SK-N-DZ (cell line): ENCODE results near the gene PEPD.

ENCODE experiments used
- DNase-seq: peaks from one replicate; pipeline ENCODE4 v3.0.0-alpha.2; 2015; ENCODE audit warnings: low spot score

PEPD gene

DNA sequence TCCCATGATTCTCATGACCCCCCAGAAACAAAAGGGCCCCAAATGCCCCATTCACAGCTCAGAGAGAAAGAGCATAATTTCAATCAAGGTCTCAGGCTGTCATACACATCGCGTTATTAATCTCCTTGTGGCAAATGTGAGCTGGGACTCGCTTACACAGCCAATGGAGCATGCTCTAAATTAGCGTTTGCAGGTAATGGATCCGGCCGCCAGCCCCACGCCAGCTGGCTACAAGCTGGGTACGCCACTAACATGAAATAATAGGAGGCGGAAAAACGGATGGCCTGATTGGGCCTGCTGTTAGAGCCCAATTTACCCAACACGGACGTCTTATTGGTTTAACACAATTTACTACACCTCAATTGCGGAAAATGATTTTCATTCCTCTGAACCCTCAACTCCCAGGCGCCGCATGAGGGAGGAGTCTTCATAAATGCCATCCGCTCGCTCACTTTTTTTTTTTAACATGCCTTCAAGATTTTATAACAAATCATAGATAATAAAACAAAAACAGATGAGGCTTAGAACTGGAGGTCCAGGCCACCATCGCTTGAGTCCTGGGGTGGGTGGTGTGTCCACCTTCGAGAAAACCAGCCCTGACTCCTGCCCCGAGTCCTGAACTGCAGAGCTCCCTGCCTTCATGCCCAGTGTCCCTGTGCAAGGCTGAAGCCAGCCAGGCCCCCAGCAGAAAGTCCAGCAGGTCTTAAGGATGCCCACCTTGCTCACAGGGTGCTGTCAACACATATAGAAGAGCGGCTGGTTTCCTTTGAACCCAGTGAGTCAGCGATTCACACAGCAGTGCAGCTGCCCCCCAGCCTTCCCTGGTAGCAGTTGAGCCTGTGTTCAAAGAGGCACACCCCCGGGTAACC lies 62.1 kb downstream of the PEPD start:
- DNase-seq = no peak

DNA sequence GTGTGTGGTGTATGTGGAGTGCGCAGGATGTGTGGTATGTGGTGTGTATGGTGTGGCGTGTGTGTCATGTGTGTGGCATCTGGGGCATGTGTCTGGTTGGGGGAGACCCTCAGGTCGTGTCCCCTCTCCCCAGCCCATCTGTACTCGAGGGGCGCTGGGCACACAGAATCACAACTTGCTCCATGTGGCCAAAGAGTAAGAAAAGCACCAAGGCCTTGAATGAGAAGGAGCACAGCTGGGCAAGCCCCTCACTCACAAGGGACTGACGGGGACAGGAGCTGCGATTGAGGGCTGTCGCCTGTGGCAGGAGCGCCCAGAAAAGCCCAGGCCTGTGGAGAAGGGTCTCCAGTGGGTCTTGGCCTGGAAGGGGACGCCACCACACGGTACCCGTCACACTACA lies 62.8 kb downstream of the PEPD start:
- no peak for DNase-seq

GRCh38 chr19:33458171-33458633 lies 63.4 kb downstream of the PEPD start:
- no peak for DNase-seq

DNA sequence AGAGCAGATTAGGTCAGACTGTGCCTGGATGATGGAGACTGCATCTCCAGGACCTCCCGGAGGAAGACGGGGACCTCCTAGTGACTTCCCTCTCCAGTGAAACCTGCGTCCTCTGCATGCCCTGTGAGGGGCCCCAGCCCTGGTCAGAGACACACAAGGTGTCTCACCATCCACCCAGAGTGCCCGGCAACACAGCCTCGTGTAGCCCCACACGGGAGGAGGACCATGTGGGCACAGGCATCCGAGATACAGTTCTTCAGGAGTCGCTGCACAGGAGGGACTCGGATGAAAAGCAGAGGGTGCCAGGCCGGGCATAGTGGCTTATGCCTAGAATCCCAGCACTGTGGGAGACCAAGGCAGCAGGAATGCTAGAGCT lies 64.8 kb downstream of the PEPD start:
- DNase-seq = no peak

DNA sequence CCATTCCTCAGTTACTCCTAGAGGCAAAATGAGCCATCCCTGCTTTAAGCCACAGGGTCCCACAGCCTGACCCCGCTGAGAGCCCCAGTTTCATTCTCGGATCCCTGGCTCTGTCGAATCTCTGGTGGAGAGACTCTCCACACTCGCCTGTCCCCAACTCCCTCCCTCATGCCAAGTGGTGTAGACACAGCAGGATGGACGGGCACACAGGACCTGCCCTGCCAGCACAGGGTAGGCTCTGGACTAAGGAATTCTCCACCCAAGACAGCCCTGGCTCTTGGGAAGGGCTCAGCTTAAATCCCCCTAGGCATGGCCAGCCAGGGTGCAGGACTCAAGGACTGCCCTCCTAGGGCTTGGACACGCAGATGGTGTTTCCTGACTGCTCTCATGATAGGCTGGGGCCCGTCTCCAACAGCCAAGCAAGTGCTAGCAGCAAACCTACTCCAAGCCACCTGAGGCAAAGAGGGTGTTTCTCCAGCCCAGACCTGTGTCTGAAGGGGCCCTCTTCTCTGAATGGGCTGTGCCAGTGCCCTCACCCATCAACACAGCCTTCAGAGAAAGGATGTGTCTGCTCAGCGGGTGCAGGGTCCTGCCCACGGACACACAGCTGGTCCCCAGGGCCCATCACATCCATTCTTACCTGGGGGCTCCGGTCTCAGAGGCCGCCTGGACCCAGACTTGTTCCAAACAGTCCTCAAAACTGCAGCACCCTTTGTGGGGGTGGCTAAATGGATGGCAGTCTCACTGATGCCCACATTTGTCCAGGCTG lies 65.3 kb downstream of the PEPD start:
- DNase-seq = no peak

DNA sequence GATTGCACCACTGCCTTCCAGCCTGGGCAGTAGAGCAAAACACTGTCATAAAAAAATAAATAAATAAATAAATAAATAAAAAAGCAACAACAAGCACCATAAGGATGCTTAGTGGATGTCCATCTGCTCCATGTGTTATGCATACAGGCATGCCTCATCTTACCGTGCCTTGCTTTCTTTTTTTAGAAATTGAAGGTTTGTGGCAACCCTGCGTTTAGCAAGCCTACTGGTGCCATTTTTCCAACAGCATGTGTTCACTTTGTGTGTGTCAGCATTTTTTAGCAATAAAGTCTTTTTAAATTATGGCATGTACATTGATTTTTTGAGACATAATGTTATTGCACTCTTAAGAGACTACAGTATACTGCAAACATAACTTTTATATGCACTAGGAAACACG lies 68.3 kb downstream of the PEPD start:
- DNase-seq = no peak

GRCh38 chr19:33450689-33451088 lies 70.9 kb downstream of the PEPD start:
- DNase-seq = no peak

DNA sequence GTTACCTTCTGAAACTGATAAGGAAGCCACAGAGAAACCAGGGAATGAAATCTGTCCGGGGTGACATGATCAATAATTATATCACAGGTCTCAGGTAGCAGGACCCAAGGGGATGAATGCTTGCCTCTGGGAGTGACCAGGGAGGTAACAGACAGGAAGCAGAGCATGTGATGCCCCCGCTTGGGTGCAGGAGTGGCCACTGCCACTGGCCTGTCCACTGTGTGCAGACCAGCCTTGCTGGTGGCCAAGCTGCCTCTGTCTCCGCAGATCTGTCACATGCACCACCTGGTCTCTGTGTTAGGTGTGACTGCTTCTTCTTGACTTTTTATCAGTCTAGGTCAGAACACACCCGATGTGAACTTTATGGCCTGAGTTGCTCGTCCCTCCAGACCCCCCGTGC lies 71.8 kb downstream of the PEPD start:
- DNase-seq = no peak

DNA sequence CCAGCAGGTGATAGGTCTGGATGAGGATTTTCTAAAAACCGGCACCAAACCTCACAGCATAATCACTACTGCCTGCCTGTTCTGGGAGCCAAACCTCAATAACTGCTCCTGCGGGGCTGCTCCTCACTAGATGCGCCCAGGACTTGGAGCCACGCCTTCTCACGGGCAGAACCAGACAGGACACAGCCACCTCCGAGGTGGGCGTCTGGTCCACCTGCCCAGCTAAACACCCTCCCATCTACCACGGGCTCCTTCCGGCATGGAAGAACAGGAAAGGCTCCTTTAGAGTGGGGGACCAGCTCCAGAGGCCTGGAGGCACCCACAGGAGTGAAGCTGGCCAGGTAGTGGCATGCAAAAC lies 73.5 kb downstream of the PEPD start:
- no peak for DNase-seq

DNA sequence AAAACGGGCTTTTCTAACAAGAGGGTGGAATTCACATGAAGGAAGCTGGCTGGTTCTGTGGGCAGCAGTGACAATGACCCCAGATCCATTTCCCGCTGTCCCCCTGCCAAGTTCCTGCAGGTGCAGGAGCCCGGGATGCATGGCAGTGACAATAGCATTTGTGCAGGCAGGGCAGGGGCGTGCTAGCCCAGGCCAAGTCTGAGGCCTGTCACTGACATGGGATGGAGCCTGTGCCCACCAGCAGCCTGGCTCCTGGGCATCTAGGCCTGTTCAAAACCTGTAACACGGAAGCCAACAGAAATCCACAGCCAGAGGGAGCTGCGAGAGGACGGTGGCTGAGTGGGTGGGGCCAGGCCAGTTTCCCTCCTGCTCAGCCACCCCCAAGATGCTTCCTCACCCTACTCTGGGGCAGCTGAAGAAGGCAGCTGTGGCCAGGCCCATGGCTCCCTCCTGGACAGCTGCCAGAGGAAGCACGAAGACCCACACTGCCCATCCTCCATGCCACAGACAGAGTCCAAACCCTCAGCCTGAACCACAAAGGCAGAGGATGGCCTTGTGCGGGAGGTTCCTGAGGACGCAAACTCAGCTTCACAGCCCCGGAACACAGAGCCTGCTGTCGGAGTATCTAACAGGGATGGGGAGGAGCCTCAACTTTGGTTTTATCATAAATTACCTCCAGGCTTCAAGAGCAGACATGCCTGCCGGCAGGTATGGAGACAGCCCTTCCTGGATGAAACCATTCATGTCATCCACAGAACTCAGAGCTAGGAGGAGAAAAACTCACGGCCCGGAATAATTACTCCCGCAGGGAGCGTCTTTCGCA lies 74.0 kb downstream of the PEPD start:
- no peak for DNase-seq

DNA sequence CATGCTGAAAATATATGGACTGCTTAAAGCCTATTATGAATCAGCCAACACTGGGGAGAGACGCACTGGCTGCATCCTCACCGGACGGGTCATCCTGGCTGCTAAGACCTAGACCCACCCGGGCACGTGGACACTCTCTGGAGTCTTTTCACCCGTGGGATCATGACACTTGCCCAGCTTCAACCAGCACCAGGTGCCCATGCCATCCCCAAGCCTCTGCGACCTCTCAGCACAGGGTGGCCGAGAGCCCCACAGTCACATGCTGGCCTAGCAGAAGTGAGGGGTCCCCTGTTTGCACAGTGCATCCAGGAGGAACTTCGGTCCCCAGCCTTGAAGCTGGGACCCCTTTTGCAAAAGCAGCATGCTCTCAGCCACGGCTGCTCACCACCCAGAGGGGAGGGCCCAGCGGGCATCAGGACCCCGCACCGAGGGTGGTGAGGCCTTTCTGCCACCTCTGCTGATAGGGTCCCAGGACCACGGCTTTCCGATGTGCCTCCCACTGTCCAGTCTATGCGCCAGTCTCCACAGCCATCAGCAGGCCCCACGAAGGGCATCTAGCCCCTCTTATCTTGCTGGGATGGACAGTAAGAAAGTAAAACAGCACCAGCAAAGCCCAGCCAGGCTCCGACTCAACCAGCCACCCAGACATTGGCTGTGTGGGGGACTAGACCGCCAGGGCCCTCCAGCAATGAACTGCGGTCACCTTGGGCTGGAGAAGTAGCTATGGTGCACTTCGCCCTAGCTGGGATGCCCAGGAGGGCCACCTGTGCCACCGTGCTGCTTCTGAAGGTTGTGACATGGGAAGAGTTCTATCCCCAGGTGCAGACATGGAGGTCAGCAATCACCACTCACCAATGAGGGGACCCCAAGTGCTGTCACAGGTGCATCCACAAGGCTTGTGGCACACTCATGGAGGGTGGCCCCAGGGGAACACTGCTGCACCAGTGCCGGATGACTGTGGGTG lies 75.0 kb downstream of the PEPD start:
- DNase-seq = no peak

- no peak for DNase-seq
Observed at GRCh38 chr19:33445442-33446329, 75.9 kb downstream of the PEPD start.

DNA sequence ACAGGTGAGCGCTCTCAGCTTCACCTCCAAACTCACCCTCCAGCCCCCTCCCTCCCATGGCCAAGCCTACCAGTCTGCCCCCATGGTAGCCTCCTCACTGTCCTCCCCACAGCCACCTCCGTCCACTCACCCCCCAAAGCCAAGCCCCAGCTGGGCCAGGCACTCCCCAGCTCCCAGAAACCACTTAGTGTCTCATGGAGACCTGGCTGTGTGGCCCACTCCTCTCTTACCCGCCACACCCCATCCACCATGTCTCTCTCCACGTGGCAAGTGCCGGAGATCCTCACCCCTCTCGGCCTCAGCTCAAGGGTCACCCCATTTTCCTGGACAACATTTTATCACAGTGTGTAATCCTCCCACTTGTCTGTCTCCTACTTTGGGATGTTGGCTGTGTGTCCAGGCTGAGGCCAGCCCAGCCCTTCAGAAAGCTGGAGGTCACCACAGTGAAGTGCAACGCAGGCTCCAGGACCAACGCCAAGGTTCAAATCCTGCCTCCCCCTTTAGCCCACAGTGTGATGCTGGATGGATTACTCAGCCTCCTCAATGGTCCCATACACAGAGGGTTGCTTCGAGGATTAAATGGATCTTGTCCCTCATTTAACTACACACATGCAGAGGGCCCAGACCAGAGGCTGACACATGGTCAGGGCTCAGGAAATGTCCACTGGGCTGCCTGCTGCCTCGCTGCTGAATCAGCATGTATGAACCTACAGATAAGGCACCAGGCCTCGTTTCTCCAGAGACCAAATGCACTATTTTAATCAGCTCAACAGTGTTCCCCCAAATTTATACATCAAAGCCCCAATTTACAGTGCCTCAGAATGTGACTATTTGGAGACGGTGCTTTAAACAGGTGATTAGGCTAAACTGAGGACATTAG lies 76.8 kb downstream of the PEPD start:
- no peak for DNase-seq

DNA sequence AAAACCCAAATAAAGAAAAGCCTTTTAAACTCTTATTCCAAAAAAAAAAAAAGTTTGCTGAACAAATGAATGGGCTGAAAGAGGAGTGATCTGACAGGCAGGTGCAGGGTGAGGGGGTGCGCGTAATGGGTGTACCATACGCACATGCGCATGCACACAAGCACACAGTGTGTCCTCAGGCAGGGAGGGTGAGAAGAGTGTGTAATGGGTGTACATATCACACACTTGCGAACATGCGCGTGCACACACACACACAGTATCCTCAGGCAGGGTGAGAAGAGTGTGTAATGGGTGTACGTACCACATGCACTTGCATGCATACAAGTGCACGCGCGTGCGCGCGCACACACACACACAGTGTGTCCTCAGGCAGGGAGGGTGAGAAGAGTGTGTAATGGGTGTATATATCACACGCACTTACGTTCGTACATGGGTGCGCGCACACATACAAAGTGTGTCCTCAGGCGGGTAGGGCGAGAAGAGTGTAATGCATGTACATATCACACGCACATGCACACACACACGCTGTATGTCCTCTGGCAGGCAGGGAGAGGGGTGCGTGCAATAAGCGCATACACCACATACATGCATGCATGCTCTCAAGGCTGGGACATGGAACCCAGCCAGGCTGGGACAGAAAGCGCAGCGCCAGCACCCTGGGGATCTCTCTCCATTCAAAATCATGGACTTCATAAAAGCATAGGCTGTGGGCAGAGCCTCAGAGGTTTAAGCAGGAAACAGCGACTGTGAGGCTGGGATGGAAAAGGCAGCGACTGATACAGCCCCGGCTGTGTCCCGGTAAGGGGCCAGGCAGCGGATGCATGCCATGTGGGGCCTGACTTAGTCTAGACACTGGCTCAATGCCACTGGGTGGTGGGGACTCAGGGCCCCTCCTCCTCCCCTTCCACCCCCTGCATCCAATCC lies 77.7 kb downstream of the PEPD start:
- DNase-seq = no peak

- no peak for DNase-seq
Observed at GRCh38 chr19:33442706-33443105, 78.9 kb downstream of the PEPD start.

DNA sequence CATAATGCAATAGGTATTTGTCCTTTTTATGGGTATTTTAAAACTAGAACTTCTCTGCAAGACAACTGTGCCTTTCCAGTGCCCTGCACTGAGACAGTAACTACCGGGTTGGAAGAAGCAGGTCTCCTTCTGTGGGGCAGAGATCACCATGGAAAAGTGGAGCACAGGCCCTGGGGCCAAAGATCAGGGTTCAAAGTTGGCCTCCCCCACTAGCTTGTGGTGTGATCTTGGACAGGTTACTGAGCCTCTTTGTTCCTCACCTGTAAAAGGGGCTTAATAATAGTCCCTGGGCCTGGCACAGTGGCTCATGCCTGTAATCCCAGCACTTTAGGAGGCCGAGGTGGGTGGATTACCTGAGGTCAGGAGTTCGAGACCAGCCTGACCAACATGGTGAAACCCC lies 79.8 kb downstream of the PEPD start:
- no peak for DNase-seq

DNA sequence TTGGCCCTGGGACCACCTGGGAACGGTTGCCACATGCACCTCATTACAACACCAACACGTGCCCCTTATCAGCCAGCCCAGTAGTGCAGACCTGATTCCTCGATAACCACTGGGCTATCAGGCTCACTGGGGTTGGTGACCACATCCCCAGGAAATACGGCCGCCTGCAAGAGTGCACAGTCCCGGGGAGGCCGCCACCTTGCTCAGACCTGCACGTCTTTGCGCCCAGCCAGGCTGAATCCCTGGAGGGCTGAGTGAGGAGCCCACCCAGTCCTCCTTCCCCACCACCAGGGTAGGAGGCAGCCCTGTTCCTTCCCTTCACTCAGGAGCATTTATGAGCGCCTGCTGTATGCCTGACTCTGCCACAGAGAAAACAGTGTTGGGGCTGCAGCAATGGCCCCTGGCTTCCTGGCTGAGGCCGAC lies 80.3 kb downstream of the PEPD start:
- DNase-seq = no peak

GRCh38 chr19:33440682-33441081 lies 80.9 kb downstream of the PEPD start:
- DNase-seq = no peak
